Gastroesophageal sphincter (tissue), 3 donors: ENCODE measurements around the gene KLC1.

Source experiments
- POLR2A ChIP-seq, 2 donors: fragments of 450-650 bp; IDR thresholded peaks; one replicate each; pipeline ENCODE4 v1.6.1; 2017; ENCODE audit warnings: antibody characterized with exemption in 2 of 2, mild to moderate bottlenecking in 2 of 2, moderate library complexity in 1 of 2
- TF ChIP-seq, protein P1 (sequence below), 4 experiments: fragments of 200-600 bp in 2 of 4; fragments of 450-650 bp in 2 of 4; sonication (generic) in 1 of 4; IDR thresholded peaks; one replicate each; pipeline ENCODE4 v1.5.1; 2017 to 2019; ENCODE audit warnings: antibody characterized with exemption in 4 of 4, mild to moderate bottlenecking in 2 of 4, moderate library complexity in 2 of 4

DNA sequence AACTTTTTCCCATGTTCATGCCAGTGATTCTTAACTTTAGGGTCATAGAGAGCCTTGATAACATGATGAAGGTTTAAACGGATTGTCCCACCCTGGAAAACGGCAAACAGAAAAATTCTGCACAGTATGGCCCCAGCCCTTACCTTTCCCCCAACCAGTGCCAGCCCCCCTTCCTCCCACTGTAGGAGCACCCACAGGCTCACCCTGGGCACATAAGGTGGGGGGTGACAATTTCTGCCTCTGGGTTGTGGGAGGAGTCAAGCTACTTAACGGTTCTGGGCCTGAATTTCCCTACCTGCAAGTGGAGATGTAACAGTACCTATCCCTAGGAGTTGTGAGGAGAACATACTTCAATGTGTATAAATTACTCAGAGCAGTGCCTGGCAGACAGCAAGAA is 68.2 kb downstream of the KLC1 start:
- TF ChIP-seq, protein P1, sequence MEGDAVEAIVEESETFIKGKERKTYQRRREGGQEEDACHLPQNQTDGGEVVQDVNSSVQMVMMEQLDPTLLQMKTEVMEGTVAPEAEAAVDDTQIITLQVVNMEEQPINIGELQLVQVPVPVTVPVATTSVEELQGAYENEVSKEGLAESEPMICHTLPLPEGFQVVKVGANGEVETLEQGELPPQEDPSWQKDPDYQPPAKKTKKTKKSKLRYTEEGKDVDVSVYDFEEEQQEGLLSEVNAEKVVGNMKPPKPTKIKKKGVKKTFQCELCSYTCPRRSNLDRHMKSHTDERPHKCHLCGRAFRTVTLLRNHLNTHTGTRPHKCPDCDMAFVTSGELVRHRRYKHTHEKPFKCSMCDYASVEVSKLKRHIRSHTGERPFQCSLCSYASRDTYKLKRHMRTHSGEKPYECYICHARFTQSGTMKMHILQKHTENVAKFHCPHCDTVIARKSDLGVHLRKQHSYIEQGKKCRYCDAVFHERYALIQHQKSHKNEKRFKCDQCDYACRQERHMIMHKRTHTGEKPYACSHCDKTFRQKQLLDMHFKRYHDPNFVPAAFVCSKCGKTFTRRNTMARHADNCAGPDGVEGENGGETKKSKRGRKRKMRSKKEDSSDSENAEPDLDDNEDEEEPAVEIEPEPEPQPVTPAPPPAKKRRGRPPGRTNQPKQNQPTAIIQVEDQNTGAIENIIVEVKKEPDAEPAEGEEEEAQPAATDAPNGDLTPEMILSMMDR (IDR thresholded peaks at IDR 0.05), result no peak
- TF ChIP-seq POLR2A (IDR thresholded peaks at IDR 0.05), result no peak
